GM18502 (cell line): Measurements from ENCODE around the gene DUS3L.
"Not testable (repeated sequence)": the region's sequence is repeated elsewhere in the genome, so short reads cannot be mapped to it uniquely, and the experiment has no call there.

ENCODE experiments used
- ATAC-seq: cut with Tn5 transposase; IDR thresholded peaks from one replicate; pipeline ENCODE4 v1.9.1; 2021; ENCODE audit warnings: mild to moderate bottlenecking; ENCODE audit not compliant: unreplicated experiment, poor library complexity

Gene DUS3L

DNA sequence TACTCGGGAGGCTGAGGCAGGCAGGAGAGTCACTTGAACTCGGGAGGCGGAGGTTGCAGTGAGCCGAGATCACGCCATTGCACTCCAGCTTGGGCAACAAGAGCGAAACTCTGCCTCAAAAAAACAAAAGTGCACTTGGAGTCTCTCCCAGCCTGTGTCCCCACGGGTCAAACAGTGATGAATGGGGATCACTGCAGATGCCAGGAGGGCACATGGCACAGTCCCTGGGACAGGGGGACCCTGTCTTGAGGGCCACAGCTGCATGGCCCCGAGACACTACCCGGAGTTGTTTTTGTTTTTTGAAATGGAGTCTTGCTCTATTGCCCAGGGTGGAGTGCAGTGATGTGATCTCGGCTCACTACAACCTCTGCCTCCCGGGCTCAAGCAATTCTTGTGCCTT, 10.0 kb downstream of the DUS3L start:
- ATAC-seq = not testable (repeated sequence)

GRCh38 chr19:5778402-5778801, 12.6 kb downstream of the DUS3L start:
- ATAC-seq = no peak

DNA sequence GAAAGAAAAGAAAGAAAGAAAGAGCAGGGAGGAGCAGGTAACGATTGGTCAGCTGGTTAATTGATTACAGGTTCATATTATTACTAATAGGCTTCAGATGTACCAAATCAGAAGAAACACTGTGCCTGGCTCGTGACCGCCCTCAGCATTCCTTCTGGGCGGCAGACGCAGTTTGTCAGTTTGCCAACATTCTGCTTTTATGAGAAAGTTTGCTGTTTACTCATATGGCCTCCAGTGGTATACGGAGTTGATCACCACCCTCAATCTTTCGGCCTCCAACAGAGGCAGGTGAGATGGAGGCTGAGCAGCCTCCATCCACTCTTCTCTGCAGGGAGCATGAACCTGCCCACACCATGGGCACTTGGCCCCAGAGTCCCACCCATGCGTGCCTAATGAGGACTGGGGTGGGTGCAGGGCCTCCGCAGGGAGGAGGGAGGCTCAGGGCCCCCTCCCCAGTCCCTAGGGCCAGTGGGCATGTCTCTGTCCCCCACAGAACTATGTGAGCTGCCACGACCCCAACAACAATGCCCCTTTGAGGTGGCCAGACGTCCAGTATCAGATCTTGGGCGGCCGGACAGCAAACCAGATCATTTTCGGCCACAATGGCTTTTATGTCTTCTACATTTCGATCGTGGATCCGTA, 15.2 kb downstream of the DUS3L start:
- no peak for ATAC-seq

DNA sequence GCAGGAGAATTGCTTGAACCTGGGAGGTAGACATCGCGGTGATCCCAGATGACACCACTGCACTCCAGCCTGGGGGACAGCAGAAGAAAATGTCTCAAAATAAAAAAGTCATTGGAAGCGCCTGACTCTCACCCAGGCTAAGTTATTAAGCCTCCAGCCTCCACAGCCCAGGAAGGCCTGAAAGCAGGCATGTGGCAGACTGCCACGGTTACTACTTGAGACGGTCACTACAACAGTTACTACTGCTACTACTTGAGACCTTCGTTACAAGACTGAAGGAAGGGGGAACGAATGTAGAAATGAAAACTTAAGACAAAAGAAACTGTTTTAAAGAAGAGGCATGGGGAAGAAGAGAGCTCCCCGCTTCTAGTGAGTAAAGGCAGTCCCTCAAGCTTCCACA, 16.0 kb downstream of the DUS3L start:
- no peak for ATAC-seq

GRCh38 chr19:5773276-5773675, 17.7 kb downstream of the DUS3L start:
- ATAC-seq = no peak

DNA sequence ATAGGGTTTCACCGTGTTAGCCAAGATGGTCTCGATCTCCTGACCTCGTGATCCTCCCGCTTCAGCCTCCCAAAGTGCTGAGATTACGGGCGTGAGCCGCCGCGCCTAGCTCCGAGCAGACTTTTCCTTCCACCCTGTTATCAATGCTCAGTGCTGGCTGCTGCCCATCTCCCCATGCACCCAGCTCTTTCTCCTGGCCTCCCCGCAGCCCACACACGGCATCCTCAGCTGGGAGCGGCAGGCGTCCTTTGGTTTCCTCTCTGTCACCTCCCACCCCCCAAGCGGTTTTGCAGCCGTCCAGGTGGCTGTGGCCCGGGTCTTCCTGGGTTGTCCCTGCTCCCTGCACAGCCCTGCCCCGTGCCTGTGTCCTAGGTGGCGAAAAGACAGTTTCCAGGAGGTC, 18.5 kb downstream of the DUS3L start:
- ATAC-seq = no peak

- ATAC-seq = no peak
These were observed 23.0 kb downstream of the DUS3L start for GRCh38 chr19:5767949-5768348.

- ATAC-seq = no peak
These were observed 25.7 kb downstream of the DUS3L start for GRCh38 chr19:5765220-5765619.

DNA sequence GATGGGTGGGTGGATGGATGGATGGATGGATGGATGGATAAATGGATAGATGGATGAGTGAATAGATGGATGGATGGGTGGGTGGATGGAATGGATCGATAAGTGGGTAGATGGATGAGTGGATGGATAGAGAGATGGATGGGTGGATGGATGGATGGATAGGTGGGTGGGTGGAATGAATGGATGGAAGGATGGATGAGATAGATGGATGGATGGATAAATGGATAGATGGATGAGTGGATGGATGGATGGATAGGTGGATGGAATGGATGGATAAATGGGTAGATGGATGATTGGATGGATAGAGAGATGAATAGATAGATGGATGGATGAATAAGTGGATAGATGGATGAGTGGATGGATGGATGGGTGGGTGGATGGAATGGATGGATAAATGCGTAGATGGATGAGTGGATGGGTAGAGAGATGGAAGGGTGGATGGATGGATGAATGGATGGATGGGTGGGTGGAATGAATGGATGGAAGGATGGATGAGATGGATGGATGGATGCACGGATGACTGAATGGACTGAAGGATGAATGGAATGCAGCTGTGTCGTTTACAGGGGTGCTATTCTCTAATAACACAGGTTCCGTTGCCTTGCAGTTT, 28.2 kb downstream of the DUS3L start:
- ATAC-seq = no peak

GRCh38 chr19:5753743-5754142, 37.2 kb downstream of the DUS3L start:
- ATAC-seq = no peak

DNA sequence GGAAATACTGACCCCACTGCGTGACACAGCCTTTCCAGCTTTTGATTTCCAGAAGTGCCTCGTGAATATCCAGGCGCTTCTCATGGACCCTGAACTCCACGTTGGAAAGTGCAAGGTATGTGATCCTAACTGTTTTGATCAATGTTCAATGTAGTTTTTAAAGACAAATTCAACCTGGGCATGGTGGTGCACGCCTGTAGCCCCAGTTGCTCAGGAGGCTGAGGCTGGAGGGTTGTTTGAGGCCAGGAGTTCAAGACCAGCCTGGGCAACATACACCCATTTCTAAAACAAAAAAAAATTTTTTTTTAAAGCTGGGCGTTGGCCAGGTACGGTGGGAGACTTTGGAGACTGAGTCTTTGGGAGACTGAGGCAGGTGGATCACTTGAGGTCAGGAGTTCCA, 39.3 kb downstream of the DUS3L start:
- ATAC-seq = no peak

GRCh38 chr19:5749505-5749904, 41.5 kb downstream of the DUS3L start:
- no peak for ATAC-seq

GRCh38 chr19:5748920-5749319, 42.0 kb downstream of the DUS3L start:
- not testable (repeated sequence) for ATAC-seq

- not testable (repeated sequence) for ATAC-seq
These were observed 46.0 kb downstream of the DUS3L start for GRCh38 chr19:5744999-5745398.

- ATAC-seq = no peak
These were observed 47.3 kb downstream of the DUS3L start for GRCh38 chr19:5743630-5744029.

DNA sequence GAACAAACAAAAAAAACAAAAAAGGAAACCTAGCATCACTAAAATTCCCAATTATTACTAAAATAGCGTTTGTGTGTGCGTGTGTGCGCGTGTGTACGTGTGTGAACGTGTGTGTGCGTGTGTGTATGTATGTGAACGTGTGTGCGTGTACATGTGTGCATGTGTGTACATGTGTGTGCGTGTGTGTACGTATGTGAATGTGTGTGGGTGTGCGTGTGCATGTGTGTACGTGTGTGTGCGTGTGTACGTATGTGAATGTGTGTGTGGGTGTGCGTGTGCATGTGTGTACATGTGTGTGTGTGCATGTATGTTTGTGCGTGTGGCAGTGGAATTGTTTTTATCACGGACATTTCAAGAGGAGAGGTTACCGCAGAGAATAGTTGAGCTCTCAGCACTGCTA, 48.9 kb downstream of the DUS3L start:
- no peak for ATAC-seq

- no peak for ATAC-seq
These were observed 52.5 kb downstream of the DUS3L start for GRCh38 chr19:5738423-5738822.
